Calu3 (cell line): ENCODE data around the gene C19orf25. TPM values are rescaled to one million over a fixed set of nuclear protein-coding genes. Genes with fewer than 3 reads are reported as not detected.

Experiments used
- BruUV-seq: library from RNA; stranded (reverse); fragments of 400-500 nt; replicated peaks from 2 replicates; lab custom pipeline; 2021; lab: Mats Ljungman, UMichigan
- CTCF ChIA-PET: fragments of 300-600 bp; sonication (Branson Sonifier 250); formaldehyde crosslinking; loops from one replicate; lab custom pipeline; 2022; ENCODE audit warnings: antibody characterized with exemption; lab: Charles Lee
- DNase-seq: peaks from one replicate; pipeline ENCODE4 v3.0.0; 2022
- H3K27ac Mint-ChIP-seq: one replicate; pipeline ENCODE4 v1.8.0; 2022; ENCODE audit warnings: mixed read lengths; ENCODE audit not compliant: unreplicated experiment
- H3K27me3 Mint-ChIP-seq: one replicate; pipeline ENCODE4 v1.8.0; 2022; ENCODE audit warnings: mixed read lengths; ENCODE audit not compliant: unreplicated experiment
- H3K36me3 Mint-ChIP-seq: one replicate; pipeline ENCODE4 v1.8.0; 2022; ENCODE audit warnings: mild to moderate bottlenecking, moderate library complexity, mixed read lengths; ENCODE audit not compliant: insufficient read depth, unreplicated experiment
- H3K4me1 Mint-ChIP-seq: one replicate; pipeline ENCODE4 v1.8.0; 2022; ENCODE audit warnings: mild to moderate bottlenecking, low read depth, mixed read lengths; ENCODE audit not compliant: unreplicated experiment
- H3K4me3 Mint-ChIP-seq: one replicate; pipeline ENCODE4 v1.8.0; 2022; ENCODE audit warnings: mild to moderate bottlenecking, low read depth, moderate library complexity, mixed read lengths; ENCODE audit not compliant: unreplicated experiment
- H3K9me3 Mint-ChIP-seq: one replicate; pipeline ENCODE4 v1.8.0; 2022; ENCODE audit warnings: low read depth, mixed read lengths; ENCODE audit not compliant: unreplicated experiment
- CTCF ChIP-seq: fragments of 200-600 bp; IDR thresholded peaks from one replicate; pipeline ENCODE4 v1.8.0; 2022; ENCODE audit warnings: antibody characterized with exemption; ENCODE audit not compliant: unreplicated experiment
- intact Hi-C: fragments of 100-400 bp; cut with micrococcal nuclease; formaldehyde crosslinking; loops from one replicate; pipeline ENCODE4 v1.10.0; 2022; ENCODE audit not compliant: unreplicated experiment
- total RNA-seq: library from RNA; stranded (reverse); gene quantifications from 2 replicates; pipeline ENCODE4 v1.2.3, GENCODE V29; 2022

The C19orf25 gene
- total RNA-seq, 1 experiment from 2014 or later, result 33.7 TPM

- CTCF ChIA-PET, result no interaction called here
- H3K36me3 Mint-ChIP-seq, result peaks cover 21% of the 10 kb centered on the region
- intact Hi-C loops, result no loop called here
These were observed 12.8 kb upstream of the C19orf25 start for GRCh38 chr19:1491849-1492170.

GRCh38 chr19:1491114-1491848 lies 12.3 kb upstream of the C19orf25 start, which contains the start of gene REEP6:
Gene REEP6, plus strand, starts transcription at chr19:1491181. Its CDS starts 89 bp downstream, at chr19:1491270.
- CTCF ChIA-PET, result interaction anchor here (0.6 to 0.9 kb wide), 3 partner anchors 15 to 175 kb away, joined by 4 to 5 read pairs (median 4); no protein-coding TSS in a partner anchor
- no TSS peak for BruUV-seq
- intact Hi-C loops, result no loop called here
- peaks cover 21% of the 10 kb centered on the region for H3K36me3 Mint-ChIP-seq
- H3K27ac Mint-ChIP-seq, result peak within 1 kb of the TSS; percentile 62
- H3K27me3 Mint-ChIP-seq, result peaks cover 3% of the 10 kb centered on the region
- TF ChIP-seq CTCF, result no peak
- H3K4me3 Mint-ChIP-seq, result peak within 1 kb of the TSS; percentile 76
- no peak for DNase-seq
- peaks cover 15% of the 10 kb centered on the region for H3K4me1 Mint-ChIP-seq
- no peaks in the 10 kb centered on the region for H3K9me3 Mint-ChIP-seq

More at GRCh38 chr19:1491849-1492170, 12.8 kb upstream of the C19orf25 start:
- BruUV-seq, result TSS peak; percentile 64
- no peak for TF ChIP-seq CTCF
- no peak for DNase-seq
- Mint-ChIP-seq H3K27ac (no peak overlapping the region), H3K4me3 (peak overlapping the region; percentile 76), H3K27me3 (peaks cover 9% of the 10 kb centered on the region), H3K4me1 (peaks cover 21% of the 10 kb centered on the region), H3K9me3 (no peaks in the 10 kb centered on the region)

- peaks cover 21% of the 10 kb centered on the region for H3K36me3 Mint-ChIP-seq
- DNase-seq, result peak; percentile 94
- intact Hi-C loops, result no loop called here
- CTCF ChIA-PET, result interaction anchor here (0.6 to 0.9 kb wide), 3 partner anchors 16 to 175 kb away, joined by 4 to 5 read pairs (median 4); no protein-coding TSS in a partner anchor
- H3K9me3 Mint-ChIP-seq, result no peaks in the 10 kb centered on the region
- H3K4me1 Mint-ChIP-seq, result peaks cover 14% of the 10 kb centered on the region
- no peaks in the 10 kb centered on the region for H3K27me3 Mint-ChIP-seq
- no peak for TF ChIP-seq CTCF
- H3K4me3 Mint-ChIP-seq, result peak within 1 kb of the TSS; percentile 76
- BruUV-seq, result no TSS peak
- peak within 1 kb of the TSS; percentile 62 for H3K27ac Mint-ChIP-seq
These were observed 11.5 kb upstream of the C19orf25 start, which contains the start of gene PCSK4 for GRCh38 chr19:1490311-1491113. Gene PCSK4, minus strand, starts transcription at chr19:1490350. Its CDS starts 4 bp downstream, at chr19:1490346.

GRCh38 chr19:1489463-1490310 lies 10.7 kb upstream of the C19orf25 start:
- intact Hi-C loops, result no loop called here
- no peak for TF ChIP-seq CTCF
- Mint-ChIP-seq H3K9me3 (no peaks in the 10 kb centered on the region), H3K4me3 (peak overlapping the region; percentile 76), H3K27me3 (no peaks in the 10 kb centered on the region), H3K27ac (no peak overlapping the region), H3K4me1 (peaks cover 14% of the 10 kb centered on the region), H3K36me3 (peaks cover 21% of the 10 kb centered on the region)
- CTCF ChIA-PET, result no interaction called here
- DNase-seq, result no peak
- BruUV-seq, result no TSS peak
